AG09309 (cell line): Measurements from ENCODE around the gene TBX18.

Experiments
- DNase-seq: peaks from one replicate; pipeline ENCODE4 v3.0.0-alpha.2; 2010; ENCODE audit warnings: low read depth
- H3K4me3 ChIP-seq: 2 replicates; pipeline ENCODE4 v1.5.1; 2011; ENCODE audit warnings: mild to moderate bottlenecking, low read depth, low read length, moderate library complexity; ENCODE audit not compliant: control insufficient read depth
- CTCF ChIP-seq: IDR thresholded peaks from 2 replicates; pipeline ENCODE4 v1.5.1; 2011; ENCODE audit warnings: mild to moderate bottlenecking, low read depth, low read length, inconsistent platforms; ENCODE audit not compliant: insufficient read depth, control insufficient read depth; ENCODE audit errors: missing control alignments

Gene TBX18

GRCh38 chr6:84801250-84801649 is 36.9 kb upstream of the TBX18 start:
- no peak for TF ChIP-seq CTCF
- no peak for DNase-seq
- H3K4me3 ChIP-seq: no peak overlapping the region

- no peak overlapping the region for H3K4me3 ChIP-seq
- DNase-seq: no peak
- no peak for TF ChIP-seq CTCF
These were observed 33.9 kb upstream of the TBX18 start for GRCh38 chr6:84798257-84798656.

GRCh38 chr6:84796343-84796742 is 31.9 kb upstream of the TBX18 start:
- no peak overlapping the region for H3K4me3 ChIP-seq
- no peak for TF ChIP-seq CTCF
- no peak for DNase-seq

GRCh38 chr6:84791927-84792326 is 27.5 kb upstream of the TBX18 start:
- DNase-seq: no peak
- no peak overlapping the region for H3K4me3 ChIP-seq
- TF ChIP-seq CTCF: no peak

GRCh38 chr6:84791233-84791632 is 26.8 kb upstream of the TBX18 start:
- DNase-seq: no peak
- TF ChIP-seq CTCF: no peak
- no peak overlapping the region for H3K4me3 ChIP-seq

GRCh38 chr6:84789170-84789569 is 24.8 kb upstream of the TBX18 start:
- no peak overlapping the region for H3K4me3 ChIP-seq
- TF ChIP-seq CTCF: no peak

GRCh38 chr6:84788689-84789088 is 24.3 kb upstream of the TBX18 start:
- H3K4me3 ChIP-seq: no peak overlapping the region
- no peak for TF ChIP-seq CTCF
- DNase-seq: no peak

More at GRCh38 chr6:84789170-84789569, 24.8 kb upstream of the TBX18 start:
- no peak for DNase-seq
